TTC549 (cell line): Measurements from ENCODE around the gene IQCM.

Experiments used
- FAIRE-seq: peaks from 2 replicates; lab custom pipeline; 2012; peaks lifted over from hg19 to GRCh38; lab: Jason Lieb, UNC

Gene IQCM

GRCh38 chr4:149709640-149710039 is 106.0 kb downstream of the IQCM start:
- no peak for FAIRE-seq

DNA sequence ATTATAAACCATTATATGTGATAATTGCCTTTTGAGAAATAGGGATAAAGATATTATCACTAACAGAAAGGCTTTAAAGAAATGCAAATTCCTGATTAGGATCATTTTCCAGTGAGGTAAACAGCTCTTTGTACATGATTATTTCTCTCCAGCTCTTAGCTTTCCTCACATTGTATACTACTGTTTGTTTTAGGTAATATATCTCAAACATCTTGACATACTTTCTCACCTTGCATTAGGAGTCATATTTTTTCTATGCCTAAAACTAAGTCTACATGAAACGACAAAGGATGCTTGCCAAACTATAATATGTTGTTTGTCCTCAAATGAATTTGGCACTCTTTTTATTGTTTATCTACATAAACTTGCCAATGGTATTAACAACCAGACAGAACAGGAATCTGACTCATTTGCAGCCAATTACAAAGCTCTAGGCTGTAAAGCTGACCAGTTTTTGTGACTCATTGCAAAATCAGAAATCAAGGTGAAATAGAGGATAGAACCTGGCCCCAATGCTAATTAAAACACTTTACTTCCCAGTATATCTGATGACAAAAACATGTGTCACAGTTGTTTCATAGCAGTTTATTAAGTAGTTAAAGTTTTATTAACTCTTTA is 107.0 kb downstream of the IQCM start:
- FAIRE-seq: no peak

DNA sequence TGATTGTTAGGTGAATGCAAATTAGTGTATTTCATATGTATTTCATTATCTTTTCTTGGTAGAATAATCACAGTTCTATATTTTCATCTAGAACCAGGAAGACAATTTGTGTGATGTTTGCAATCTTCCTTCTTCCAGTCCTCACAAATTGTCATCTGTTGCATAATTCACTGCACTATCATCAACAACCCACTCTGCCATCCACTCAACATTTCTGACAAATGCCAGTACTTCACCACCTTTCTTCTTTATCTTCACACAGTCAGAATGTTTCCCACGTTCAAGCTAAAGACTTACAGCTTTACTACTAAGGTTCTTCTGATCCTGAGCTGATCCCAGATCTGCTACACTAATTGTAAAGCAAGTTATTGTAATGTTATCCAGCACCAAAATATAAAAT is 107.8 kb downstream of the IQCM start:
- no peak for FAIRE-seq

DNA sequence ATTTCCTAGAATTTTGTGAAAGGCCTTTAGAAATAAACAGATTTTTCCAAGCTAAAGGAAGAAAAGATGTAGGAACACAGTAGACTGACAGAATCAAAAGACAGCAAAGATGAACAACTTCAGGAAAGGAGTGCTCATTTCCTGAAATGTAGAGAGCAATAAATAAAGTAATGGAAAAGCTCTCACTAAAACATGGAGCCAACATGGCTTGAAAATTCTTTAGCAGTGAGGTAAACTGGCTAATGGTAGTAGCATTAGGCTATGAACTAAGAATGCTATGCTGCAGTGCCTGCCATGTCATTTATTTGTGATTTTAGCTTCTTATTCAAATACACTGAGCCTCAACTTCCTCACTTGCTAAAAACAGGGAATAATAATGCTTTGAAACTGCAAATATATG is 108.7 kb downstream of the IQCM start:
- no peak for FAIRE-seq

DNA sequence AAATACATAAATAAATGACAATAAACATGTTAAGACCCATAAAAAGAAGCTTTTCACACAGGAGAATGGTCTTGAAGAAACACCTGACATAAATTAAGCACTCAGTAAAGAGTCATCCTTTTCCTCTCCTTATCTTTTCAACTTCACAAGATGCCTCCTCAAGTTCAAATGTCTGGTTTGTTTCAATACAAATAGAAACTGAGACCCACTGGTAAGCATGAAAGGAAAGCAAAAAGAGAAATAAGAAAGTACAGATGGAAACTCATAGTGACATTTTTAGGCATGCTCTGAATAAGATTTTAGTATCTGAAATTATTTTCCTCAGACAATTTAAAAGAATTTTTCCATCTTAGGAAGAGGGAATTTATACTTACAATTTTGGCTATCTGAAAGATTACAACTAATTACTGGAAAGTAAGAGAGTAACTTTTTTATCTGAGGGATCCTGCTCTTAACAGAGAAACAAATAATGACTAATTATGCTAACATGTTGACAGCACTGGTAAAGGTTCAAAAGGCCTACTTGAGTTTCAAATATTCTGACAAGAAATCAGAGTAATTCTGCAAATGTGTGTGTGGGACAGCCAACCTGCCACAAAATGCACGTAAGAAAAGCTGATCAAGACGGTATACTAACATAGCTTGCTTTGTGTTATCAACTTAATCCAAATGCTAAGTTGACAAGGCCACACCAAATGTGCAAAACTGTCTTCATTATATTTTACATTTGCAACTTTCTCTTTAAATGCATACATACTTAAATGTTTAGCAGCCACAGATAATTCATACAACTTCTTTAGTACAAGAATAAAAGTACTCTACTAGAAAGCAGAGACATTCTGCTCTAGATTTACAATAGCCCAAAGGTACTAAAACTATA is 113.0 kb downstream of the IQCM start:
- FAIRE-seq: no peak

DNA sequence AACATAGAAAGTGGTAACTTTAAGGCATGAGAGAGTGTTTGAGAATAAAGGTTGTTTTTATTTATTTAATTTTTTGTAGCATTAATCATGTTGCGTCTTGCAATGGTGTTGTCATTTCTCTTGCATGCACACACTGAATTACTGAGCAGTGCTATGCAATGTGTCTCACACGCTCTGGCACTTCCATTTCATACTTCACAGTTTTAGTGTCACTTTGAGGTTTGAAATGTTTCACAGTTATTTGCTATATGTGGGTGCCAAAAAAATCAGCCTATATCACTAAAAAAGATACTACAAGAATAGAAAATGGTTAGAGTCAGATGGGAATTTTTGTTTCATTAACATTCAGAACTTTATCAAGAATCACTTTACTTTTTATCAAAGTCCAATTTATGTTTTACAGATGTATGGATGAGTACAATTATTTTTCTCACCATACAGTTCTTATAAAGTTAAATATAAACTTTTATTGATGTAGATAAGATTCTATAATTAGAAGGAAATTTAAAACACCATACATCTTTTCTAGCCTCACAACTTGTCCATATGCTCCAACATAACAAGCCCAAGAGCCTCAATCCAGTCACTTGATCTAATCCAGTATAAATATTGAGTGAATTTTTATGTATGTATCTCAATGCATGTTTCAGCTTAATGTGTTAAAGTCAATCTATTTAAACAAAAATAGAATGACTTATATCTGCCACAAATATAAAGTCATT is 114.0 kb downstream of the IQCM start:
- no peak for FAIRE-seq

- FAIRE-seq: no peak
These were observed 115.4 kb downstream of the IQCM start for GRCh38 chr4:149700272-149700671.

GRCh38 chr4:149699642-149700041 is 116.0 kb downstream of the IQCM start:
- FAIRE-seq: no peak

GRCh38 chr4:149690726-149691125 is 124.9 kb downstream of the IQCM start:
- FAIRE-seq: no peak

DNA sequence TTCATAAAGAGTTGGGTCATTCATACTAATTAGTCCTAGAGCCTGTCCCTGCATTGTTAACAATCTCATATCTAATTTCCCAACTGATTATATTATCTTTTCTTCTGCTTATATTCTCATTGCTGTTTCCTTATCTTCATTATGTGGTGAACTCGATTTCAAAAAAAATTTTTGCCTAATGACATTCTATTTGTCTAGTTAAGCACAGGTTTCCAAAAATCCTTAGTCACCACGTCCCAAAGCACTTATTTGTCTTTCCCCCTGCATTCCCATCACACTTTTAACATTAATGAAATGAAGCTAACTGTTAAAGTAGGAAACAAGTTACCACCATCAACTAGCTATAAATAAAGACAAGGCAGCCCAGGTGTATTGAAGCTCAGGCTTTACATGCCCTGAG is 131.1 kb downstream of the IQCM start:
- FAIRE-seq: no peak

DNA sequence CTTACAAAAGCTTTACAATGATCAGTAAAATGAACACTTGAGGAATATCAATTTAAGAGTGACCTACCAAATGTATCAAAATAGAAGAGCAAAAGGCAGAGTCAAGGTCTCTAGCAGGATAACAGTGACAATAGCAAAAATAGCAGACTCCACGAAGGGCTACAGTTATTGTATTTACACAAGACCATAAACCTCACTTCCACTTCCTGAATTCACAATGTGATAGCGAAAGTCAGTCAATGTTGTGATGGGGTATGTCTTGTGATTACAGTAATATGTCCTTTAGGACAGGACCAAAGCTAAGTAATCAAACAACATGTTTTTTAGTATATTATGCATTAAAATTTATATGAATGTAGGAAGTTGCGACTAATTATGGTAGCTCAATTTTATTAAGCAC is 139.6 kb downstream of the IQCM start:
- FAIRE-seq: no peak

- FAIRE-seq: no peak
These were observed 169.9 kb downstream of the IQCM start for GRCh38 chr4:149645790-149646189.

DNA sequence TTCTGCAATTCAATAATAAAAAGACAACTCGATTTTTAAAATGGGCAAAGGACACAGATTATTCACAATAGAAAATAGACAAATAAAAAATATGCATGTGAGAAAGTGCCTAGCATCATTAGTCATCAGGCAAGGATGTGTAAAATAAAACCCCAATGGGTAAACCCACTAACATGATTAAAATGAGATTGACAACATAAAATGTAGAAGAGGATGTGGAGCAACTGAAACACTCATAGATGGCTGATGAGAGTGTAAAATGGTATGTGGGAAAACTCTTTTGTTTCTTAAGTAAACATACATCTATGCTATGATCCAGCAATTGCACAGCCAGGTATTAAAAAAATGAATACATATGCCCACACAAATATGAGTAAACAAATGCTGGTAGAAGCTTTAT is 177.6 kb downstream of the IQCM start:
- no peak for FAIRE-seq

- FAIRE-seq: no peak
These were observed 181.3 kb downstream of the IQCM start for GRCh38 chr4:149634368-149634767.

DNA sequence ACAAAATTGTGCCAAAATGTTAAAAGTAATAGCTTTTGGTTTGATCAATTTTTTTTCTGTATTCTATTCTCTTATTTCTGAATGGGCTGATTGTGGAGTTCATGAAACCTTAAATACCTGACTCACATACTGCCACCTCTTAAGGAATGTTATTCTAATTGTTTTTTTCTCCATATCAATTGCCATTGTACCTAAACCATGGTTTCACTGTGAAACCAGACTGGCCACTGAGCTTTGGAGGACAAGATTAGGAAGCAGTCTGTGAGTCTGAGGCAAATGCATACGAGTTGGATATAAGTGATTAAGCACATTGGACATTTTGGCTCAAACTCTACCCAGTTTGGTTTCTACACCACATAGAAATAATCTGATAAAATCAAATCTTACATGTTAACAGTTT is 184.0 kb downstream of the IQCM start:
- FAIRE-seq: no peak

GRCh38 chr4:149630064-149630463 is 185.6 kb downstream of the IQCM start:
- no peak for FAIRE-seq

- no peak for FAIRE-seq
These were observed 209.9 kb downstream of the IQCM start for GRCh38 chr4:149605601-149606378.

DNA sequence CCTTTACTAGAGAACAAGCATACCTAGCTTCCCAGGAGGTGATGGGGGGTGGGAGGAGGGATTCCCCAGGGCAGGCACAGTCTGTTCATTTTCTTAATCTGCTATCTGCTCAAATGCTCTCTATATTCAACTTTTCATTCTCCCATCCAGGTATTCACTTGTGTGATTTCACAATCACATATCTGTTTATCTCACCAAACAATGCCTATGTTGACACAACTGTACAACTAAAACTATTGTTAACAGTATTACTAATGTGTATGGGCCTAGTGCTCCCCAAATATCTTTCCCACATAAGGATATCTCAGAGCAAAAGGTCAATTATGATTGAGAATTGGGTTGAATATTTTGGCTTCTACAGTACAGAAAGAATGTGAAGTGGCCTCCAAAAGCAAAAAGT is 210.8 kb downstream of the IQCM start:
- FAIRE-seq: no peak

DNA sequence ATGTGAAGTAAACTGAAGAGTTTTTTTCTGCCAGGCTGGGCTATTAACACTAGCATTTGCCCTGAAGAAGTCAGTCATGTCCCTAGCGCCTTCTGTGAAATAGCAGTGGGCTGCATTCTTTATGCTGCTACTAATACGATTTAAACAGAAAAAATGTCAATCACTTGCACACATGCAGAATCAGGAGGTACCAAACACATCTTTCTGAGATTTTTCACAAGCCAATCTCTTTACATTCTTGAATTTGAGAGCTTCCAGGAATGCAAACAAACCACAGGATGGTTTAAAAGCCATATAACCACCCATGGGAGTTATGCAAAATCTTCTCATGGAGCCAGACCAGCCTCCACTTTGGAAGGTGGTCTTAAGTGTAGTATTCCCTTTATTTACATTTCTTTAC is 220.1 kb downstream of the IQCM start:
- FAIRE-seq: no peak

GRCh38 chr4:149589826-149590225 is 225.8 kb downstream of the IQCM start:
- FAIRE-seq: no peak

GRCh38 chr4:149584722-149585121 is 230.9 kb downstream of the IQCM start:
- no peak for FAIRE-seq

GRCh38 chr4:149574971-149575370 is 240.7 kb downstream of the IQCM start:
- no peak for FAIRE-seq

- FAIRE-seq: no peak
These were observed 242.9 kb downstream of the IQCM start for GRCh38 chr4:149572716-149573115.
